CD4-positive, alpha-beta T cell treated with Interleukin-17A for 1 hour (primary cell): Measurements from ENCODE around the gene CNTN3.

ENCODE experiments used
- DNase-seq: peaks from one replicate; pipeline ENCODE4 v3.0.0-alpha.2; 2020

Gene CNTN3

DNA sequence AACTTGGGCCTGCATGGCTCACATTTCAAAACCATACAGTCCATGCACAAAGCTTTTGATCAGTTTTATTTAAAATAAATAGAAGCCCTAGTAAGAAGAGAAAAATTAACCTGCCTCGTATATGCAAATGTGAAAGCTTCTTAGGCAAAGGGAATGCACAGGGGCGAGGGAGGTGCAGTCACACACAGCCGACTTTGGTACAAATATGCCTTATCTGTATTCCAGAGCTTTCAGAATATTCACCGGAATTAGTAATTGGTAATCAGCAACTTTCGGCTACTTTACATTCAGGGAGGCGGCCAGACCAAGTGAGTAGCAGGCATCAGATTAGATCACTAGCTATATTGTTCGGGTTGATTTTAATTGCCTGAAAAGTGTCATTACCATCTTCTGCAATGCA, 7.5 kb downstream of the CNTN3 start:
- no peak for DNase-seq

DNA sequence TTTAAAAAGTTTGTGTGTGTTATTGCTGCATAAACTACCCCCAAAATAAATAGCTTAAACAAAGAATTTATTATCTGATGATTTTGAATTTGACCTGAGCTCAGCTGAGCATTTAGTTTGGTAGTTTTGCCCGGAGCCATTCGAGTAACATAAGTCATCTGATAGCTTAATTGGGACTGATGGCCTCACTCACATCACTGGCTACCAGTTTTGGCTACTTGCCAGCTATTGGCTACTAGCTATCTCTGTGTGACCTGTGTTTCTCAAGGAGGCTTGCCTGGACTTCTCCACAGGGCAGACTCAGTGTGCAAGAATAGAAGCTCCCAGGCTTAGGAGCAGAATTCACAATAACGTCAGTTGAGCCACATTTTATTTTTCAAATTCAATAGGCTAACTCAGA, 9.0 kb downstream of the CNTN3 start:
- DNase-seq: no peak

DNA sequence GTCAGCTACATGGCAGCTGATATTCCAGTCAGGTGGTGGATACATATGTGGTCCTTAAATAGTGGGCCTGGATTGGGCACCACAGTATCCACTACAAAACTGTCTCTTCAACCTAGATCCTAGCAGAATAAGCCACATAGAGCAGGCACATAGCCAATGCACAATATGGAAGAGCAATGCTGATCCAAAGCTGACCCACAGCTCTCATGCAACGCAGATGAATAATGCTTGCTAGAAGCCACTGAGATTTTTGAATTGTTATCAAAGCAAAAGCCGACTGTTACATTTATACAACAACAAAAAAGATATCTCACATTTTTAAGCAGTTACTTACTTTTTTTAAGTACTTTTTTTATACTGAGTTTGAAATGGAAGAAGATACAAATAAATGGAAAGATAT, 11.2 kb downstream of the CNTN3 start:
- no peak for DNase-seq

DNA sequence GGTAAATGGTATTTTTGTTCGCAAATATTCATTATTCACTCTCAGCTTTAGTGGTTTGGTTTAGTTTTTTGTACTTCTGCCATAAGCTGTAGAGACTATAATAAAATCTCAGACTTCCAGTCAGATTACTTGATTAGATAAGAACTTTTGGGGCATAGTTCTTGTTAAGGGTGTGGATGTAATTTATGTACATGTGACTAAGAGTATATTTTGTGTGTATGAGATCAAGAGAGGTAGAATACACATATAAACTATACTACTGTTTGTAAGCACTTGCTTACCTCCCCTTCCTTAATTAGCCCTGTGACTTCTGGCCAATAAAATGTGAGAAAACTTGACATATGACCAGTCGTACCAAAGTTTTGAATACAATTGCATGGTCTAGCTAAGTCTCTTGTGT, 12.0 kb downstream of the CNTN3 start:
- DNase-seq: no peak

DNA sequence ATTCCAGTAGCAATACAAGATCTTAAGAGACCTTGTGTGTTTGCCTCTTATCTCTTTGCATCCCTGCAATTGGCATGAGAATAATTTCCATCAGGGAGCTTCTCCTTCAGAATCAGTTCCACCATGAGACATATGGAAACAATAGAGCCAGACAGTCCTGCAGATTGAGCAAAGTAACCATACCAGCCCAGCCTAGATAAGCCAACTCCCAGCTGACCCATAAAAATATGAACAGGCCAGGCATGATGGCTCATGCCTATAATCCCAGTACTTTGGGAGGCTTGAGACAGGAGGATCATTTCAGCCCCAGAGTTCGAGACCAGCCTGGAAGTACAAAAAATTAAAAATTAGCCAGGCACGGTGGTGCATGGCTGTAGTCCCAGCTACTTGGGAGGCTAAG, 12.7 kb downstream of the CNTN3 start:
- no peak for DNase-seq

DNA sequence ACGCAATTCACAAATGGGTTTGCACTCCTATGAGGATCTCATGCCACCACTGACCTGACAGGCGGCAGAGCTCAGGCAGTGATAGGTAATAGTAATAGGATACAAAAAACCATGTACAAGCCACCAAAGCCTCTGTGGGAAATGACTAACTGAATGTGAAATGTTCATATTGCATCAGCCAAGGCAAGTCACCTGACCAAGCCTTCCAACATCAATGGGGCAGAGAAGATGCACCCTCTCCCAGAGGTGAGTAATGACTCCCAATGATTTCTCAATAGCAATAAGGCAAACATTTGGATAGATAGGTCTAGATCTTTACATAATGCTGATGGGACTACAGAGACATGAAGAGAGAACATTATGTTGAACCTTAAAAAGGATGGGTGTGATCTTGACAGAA, 14.9 kb downstream of the CNTN3 start:
- no peak for DNase-seq

DNA sequence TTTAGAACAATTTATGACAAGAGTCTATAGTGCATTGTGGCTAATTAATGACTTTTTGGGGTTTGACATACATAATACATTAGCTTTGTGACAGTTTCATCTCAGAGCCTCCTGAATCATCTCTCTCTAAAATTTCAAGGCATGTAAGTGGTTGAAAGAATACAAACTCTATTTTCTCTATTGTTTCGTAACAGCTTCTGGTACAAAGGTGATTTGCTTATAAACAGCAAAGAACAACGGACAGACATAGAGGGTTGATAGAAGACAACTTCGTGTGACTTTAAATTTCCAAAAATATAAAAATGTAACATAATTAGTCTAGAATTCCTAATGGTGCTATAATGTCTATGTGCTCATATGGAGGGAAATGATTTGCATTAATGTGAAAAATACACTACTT, 21.3 kb downstream of the CNTN3 start:
- DNase-seq: no peak

DNA sequence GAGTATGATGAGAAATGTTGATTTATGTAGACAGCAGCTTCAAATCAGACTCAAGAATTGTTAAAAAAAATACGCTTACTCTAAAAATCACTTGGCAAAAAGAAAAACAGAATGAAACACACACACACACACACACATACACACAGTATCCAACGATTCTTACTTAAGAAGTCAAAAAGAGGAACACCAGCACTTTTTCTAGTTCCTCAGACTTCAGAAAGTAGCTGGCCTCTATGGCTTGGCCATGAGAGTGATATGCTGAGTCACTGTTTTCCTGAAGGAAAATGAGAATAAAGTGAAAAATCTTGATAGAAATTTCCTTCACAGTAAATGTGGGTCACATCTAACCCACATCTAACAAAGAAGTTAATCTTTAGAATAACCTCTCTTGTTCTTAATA, 22.1 kb downstream of the CNTN3 start:
- no peak for DNase-seq

DNA sequence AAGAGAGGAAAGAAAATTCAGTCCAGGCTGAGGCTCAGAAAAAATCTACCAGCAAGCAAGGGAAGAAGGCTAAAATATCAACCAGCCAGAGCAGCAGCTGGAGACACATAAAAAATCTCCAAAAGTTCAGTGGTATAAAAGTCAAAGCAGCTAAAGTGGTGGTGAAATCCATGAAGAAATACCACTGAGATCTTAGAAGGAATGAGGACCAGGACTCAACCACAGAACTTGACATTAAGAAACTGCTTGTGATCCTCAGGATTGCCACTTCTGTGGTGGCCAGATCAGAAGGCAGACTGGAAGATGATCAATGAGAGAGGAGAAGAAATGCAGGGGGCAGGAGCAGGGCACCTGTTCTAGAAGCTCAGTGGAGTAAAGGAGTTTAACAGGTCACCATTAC, 22.5 kb downstream of the CNTN3 start:
- DNase-seq: no peak

DNA sequence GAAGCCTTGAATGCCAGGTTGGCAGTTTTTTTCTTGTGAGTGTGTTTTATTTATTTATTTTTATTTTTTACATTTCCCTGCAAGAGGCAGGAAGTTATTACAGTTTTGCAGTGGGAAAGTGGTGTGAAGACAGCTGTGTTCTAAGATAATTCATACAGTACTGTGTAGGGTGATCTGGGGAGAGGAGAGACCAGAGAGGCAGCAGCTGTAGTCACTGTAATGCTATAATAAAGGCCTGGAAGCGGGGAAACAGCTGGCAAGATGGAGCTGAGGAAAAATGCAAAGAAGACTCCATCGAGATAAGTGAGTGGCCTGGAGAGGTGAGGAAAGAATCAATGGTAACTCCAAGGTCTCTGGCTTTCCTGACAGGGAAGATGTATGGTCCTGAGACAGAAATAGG, 23.1 kb downstream of the CNTN3 start:
- DNase-seq: no peak

DNA sequence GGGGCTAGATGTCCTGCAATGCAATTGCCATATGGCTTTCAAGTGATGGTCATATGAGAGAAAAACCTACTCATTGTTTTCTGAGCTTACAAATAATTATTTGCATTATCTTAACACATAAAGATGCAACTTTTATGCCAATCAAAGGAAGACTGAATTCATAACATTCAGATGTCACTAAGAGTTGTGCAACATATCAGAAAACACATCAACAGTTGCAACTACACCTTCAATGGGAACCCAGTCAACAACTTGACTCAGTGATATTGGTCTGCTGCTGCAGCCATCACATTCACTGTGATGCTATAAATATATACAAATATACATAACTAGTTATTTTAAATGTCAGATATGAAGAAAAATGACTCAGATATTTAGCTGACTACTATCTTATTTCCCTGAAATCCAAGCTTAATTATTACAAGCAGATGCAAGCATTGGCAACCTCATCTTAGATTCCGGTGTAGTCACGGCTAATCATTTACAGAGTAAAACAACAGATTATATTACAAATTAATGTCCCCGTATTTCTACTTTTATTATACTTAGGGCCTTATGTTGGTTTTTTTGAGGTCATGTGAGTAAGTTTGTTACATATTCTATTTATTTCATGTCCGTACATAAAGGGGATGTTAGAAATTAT, 23.7 kb downstream of the CNTN3 start:
- no peak for DNase-seq

DNA sequence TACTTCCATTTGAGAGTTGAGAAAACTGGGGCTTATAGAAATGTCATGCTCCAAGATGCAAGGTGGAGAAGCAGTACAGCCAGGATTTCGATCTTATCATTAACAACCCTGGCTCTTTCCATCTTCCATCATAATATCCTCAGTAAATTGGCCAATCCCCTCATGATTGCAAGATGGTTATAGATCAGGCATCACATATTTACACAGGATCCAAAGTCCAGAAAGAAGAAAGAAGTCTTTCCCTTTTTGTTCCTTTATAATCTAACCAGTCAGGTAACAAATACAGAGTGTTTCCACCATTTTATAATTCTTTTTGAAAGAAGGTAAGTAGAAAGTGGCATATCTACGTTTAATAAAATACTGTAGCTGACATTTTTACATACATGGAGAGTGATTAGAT, 29.7 kb downstream of the CNTN3 start:
- no peak for DNase-seq

DNA sequence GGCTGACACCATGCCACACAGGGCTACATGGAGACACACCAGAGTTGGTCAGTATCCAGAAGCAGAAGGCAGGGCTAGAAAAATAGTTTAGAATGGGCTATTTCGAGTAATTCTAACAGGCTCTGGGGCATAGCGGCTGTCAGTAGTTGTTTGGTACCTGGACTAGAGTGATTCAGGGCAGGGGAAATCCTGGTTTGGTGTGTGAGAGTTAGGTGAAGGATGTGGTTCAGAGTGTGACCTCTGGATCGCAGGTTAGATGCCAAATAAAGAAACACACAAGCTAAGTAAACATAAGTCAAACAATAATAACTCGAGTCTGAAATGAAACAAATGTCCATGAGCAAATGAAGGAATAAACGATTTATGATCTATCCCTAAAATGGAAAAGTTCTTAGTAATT, 31.5 kb downstream of the CNTN3 start:
- no peak for DNase-seq

DNA sequence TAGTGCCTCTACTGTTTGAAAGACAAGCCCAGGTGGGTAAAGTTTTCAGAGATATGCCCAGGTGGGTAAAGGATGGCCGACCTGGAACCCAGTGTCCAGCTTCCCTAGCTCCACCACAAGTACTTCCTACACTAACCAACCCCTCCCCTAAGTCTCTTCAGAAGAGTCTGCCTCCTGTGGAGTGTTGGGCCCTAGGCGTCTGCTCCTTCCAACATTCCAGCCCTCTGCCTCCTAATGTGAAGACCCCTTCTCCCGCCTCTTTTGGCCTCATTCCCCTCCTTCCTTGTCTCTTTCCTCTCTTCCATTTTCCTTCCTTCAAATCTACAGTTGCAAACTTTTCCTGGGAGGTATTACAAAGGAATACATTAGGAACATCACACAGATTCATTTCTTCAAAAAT, 38.6 kb downstream of the CNTN3 start:
- DNase-seq: no peak

DNA sequence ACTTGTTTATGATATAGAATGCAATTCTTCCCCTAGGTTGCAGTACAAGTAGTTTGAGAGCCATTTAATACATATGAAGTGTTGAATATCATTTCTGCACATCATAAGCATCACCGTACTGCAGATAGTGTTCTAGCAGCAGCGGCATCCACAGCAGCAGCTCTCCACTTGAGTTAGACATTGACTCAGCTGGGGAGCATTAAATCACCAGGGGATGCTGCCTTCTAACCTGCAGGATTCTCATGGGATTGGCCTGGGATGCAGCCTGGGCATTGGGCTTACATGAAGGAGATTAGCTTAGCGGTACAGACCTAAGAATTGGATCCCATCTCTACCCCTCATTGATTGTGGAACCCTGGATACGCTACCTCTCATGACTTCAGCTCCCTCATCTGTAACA, 43.3 kb downstream of the CNTN3 start:
- no peak for DNase-seq
